Measurements from ENCODE around the gene FRMD3.

FRMD3 gene

GRCh38 chr9:83281306-83282255 lies 256.6 kb downstream of the FRMD3 start:
- DNase-seq (ENCODE audit: low spot score): peak; percentile 39

- no peak for DNase-seq (ENCODE audit: low spot score)
Observed at GRCh38 chr9:83280790-83281189, 257.4 kb downstream of the FRMD3 start.

- peak; percentile 16 for DNase-seq (ENCODE audit: low spot score)
Observed at GRCh38 chr9:83280268-83280667, 257.9 kb downstream of the FRMD3 start.

GRCh38 chr9:83274787-83275186 lies 263.4 kb downstream of the FRMD3 start:
- DNase-seq (ENCODE audit: low spot score): no peak

GRCh38 chr9:83271665-83272071 lies 266.5 kb downstream of the FRMD3 start:
- no peak for DNase-seq (ENCODE audit: low spot score)

GRCh38 chr9:83270116-83270515 lies 268.1 kb downstream of the FRMD3 start:
- DNase-seq (ENCODE audit: low spot score): no peak

- no peak for DNase-seq (ENCODE audit: low spot score)
Observed at GRCh38 chr9:83267741-83268140, 270.5 kb downstream of the FRMD3 start.

GRCh38 chr9:83266666-83267496 lies 271.3 kb downstream of the FRMD3 start:
- peak; percentile 21 for DNase-seq (ENCODE audit: low spot score)

- no peak for DNase-seq (ENCODE audit: low spot score)
Observed at GRCh38 chr9:83266331-83266665, 271.9 kb downstream of the FRMD3 start.

- DNase-seq (ENCODE audit: low spot score): no peak
Observed at GRCh38 chr9:83264315-83264714, 273.9 kb downstream of the FRMD3 start.

GRCh38 chr9:83259558-83259957 lies 278.6 kb downstream of the FRMD3 start:
- DNase-seq (ENCODE audit: low spot score): no peak

GRCh38 chr9:83257937-83258891 lies 280.0 kb downstream of the FRMD3 start:
- DNase-seq (ENCODE audit: low spot score): no peak

GRCh38 chr9:83247732-83248131 lies 290.5 kb downstream of the FRMD3 start:
- DNase-seq (ENCODE audit: low spot score): no peak

GRCh38 chr9:83245979-83246659 lies 292.1 kb downstream of the FRMD3 start:
- DNase-seq (ENCODE audit: low spot score): no peak

- DNase-seq (ENCODE audit: low spot score): no peak
Observed at GRCh38 chr9:83242066-83242465, 296.1 kb downstream of the FRMD3 start.

- DNase-seq (ENCODE audit: low spot score): no peak
Observed at GRCh38 chr9:83240671-83241070, 297.5 kb downstream of the FRMD3 start.

GRCh38 chr9:83239747-83240146 lies 298.5 kb downstream of the FRMD3 start:
- no peak for DNase-seq (ENCODE audit: low spot score)

- no peak for DNase-seq (ENCODE audit: low spot score)
Observed at GRCh38 chr9:83238871-83239640, 299.1 kb downstream of the FRMD3 start.

- no peak for DNase-seq (ENCODE audit: low spot score)
Observed at GRCh38 chr9:83236029-83236696, 302.0 kb downstream of the FRMD3 start.

- no peak for DNase-seq (ENCODE audit: low spot score)
Observed at GRCh38 chr9:83235526-83235925, 302.7 kb downstream of the FRMD3 start.

All from AG20443 (cell line).